ACHN (cell line): ENCODE data around the gene CELA1.
"Not testable (repeated sequence)": the region's sequence is repeated elsewhere in the genome, so short reads cannot be mapped to it uniquely, and the experiment has no call there.

ENCODE experiments used
- DNase-seq: peaks from one replicate; pipeline ENCODE4 v3.0.0-alpha.2; 2015
- in situ Hi-C: cut with HindIII; loops from 2 replicates; pipeline ENCODE4 v1.10.0; 2017; ENCODE audit warnings: low sequenced_read_pairs, low pct_ligation_motif_present, low pct_unique_long_range_greater_than_20kb

The CELA1 gene

GRCh38 chr12:51323966-51324895 lies 22.2 kb downstream of the CELA1 start, which contains the start of gene BIN2:
TSS of gene BIN2 (minus strand) at chr12:51324174. CDS start at chr12:51324102, 72 bp downstream.
- no peak for DNase-seq
- in situ Hi-C loops = no loop called here

- in situ Hi-C loops = no loop called here
- DNase-seq = no peak
Observed at GRCh38 chr12:51323317-51323960, 23.0 kb downstream of the CELA1 start.

- DNase-seq = no peak
- in situ Hi-C loops = no loop called here
Observed at GRCh38 chr12:51322452-51322851, 24.0 kb downstream of the CELA1 start.

- DNase-seq = no peak
- in situ Hi-C loops = no loop called here
Observed at GRCh38 chr12:51321882-51322281, 24.6 kb downstream of the CELA1 start.

- in situ Hi-C loops = no loop called here
- DNase-seq = no peak
Observed at GRCh38 chr12:51320695-51321320, 25.7 kb downstream of the CELA1 start.

GRCh38 chr12:51320311-51320694 lies 26.2 kb downstream of the CELA1 start:
- DNase-seq = no peak
- in situ Hi-C loops = no loop called here

- in situ Hi-C loops = no loop called here
- DNase-seq = no peak
Observed at GRCh38 chr12:51318846-51319599, 27.5 kb downstream of the CELA1 start.

GRCh38 chr12:51318057-51318806 lies 28.2 kb downstream of the CELA1 start:
- peak; percentile 32 for DNase-seq
- in situ Hi-C loops = not testable (repeated sequence)

GRCh38 chr12:51311389-51311788 lies 35.1 kb downstream of the CELA1 start:
- DNase-seq = no peak
- in situ Hi-C loops = no loop called here

GRCh38 chr12:51307655-51308593 lies 38.6 kb downstream of the CELA1 start:
- peak; percentile 92 for DNase-seq
- in situ Hi-C loops = no loop called here

GRCh38 chr12:51306507-51306906 lies 40.0 kb downstream of the CELA1 start:
- in situ Hi-C loops = no loop called here
- DNase-seq = no peak

GRCh38 chr12:51300768-51301167 lies 45.7 kb downstream of the CELA1 start:
- DNase-seq, in situ Hi-C loops: not testable (repeated sequence)

- DNase-seq = no peak
- in situ Hi-C loops = no loop called here
Observed at GRCh38 chr12:51295651-51296050, 50.8 kb downstream of the CELA1 start.

- in situ Hi-C loops, DNase-seq: not testable (repeated sequence)
Observed at GRCh38 chr12:51294097-51294496, 52.4 kb downstream of the CELA1 start.

GRCh38 chr12:51293696-51294095 lies 52.8 kb downstream of the CELA1 start:
- no peak for DNase-seq
- in situ Hi-C loops = no loop called here

GRCh38 chr12:51291603-51292513 lies 54.6 kb downstream of the CELA1 start:
- in situ Hi-C loops, DNase-seq: not testable (repeated sequence)
